Epithelial cell of esophagus (primary cell): ENCODE results near the gene NDE1.
"Not testable (repeated sequence)": the region's sequence is repeated elsewhere in the genome, so short reads cannot be mapped to it uniquely, and the experiment has no call there.

ENCODE experiments used
- DNase-seq: peaks from one replicate; pipeline ENCODE4 v3.0.0; 2010; ENCODE audit warnings: low read depth
- H3K4me3 ChIP-seq: 2 replicates; pipeline ENCODE4 v1.5.1; 2011; ENCODE audit warnings: mild to moderate bottlenecking, low read length, control low read depth
- TF ChIP-seq, protein P1 (sequence below): IDR thresholded peaks from 2 replicates; pipeline ENCODE4 v1.5.1; 2011; ENCODE audit warnings: low read depth, mild to moderate bottlenecking, low read length, control low read depth, inconsistent platforms; ENCODE audit not compliant: insufficient read depth; ENCODE audit errors: missing control alignments

NDE1 gene

DNA sequence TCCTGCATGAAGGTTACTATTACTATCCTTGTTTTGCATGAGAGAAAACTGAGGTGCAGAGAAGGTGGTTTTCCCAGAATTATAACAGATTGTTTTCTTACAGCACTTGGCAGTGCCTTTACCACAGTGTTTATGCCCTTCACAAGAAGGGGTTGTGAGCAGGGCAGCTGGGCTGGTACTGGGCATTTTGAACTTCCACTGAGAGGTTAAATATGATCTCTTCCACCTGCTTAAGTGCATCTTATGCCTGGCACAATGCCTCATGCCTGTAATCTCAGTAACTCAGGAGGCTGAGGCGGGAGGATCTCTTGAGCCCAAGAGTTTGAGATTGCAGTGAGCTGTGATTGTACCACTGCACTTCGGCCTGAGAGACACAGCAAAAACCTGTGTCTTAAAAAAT, 36.2 kb downstream of the NDE1 start:
- TF ChIP-seq, protein P1, sequence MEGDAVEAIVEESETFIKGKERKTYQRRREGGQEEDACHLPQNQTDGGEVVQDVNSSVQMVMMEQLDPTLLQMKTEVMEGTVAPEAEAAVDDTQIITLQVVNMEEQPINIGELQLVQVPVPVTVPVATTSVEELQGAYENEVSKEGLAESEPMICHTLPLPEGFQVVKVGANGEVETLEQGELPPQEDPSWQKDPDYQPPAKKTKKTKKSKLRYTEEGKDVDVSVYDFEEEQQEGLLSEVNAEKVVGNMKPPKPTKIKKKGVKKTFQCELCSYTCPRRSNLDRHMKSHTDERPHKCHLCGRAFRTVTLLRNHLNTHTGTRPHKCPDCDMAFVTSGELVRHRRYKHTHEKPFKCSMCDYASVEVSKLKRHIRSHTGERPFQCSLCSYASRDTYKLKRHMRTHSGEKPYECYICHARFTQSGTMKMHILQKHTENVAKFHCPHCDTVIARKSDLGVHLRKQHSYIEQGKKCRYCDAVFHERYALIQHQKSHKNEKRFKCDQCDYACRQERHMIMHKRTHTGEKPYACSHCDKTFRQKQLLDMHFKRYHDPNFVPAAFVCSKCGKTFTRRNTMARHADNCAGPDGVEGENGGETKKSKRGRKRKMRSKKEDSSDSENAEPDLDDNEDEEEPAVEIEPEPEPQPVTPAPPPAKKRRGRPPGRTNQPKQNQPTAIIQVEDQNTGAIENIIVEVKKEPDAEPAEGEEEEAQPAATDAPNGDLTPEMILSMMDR: no peak
- DNase-seq: no peak
- H3K4me3 ChIP-seq: no peak overlapping the region

DNA sequence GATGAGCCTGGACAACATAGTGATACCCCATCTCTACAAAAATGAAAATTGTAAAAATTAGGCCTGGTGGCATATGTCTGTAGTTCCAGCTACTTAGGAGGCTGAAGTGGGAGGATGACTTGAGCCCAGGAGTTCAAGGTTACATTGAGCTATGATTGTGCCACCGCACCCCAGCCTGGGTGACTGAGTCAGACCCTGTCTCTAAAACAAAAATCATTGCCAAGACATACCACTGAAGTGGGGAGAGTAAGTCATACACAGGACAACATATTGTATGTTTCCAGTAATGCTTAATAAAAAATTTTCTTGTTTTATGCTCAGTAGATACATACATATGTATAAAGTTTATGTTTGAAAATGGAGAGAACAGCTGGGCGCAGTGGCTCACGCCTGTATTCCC, 39.2 kb downstream of the NDE1 start:
- TF ChIP-seq, protein P1: no peak
- no peak overlapping the region for H3K4me3 ChIP-seq
- no peak for DNase-seq

DNA sequence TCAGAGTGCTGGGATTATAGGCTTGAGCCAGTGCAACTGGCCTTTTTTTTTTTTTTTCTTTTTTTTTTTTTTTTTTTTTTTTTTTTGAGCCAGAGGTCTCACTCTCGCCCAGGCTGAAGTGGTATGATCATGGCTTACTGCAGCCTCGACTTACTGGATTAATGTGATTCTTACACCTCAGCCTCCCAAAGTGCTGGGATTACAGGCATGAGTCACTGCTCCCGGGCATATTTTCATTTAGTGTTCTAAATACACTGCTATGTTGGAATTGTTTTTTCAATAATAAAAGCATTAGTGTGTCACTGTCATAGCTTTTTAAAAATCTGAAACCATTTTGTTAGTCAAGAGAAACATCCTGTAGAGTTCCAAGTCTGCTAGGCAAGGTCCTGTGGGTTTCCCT, 40.3 kb downstream of the NDE1 start:
- TF ChIP-seq, protein P1: no peak
- H3K4me3 ChIP-seq: no peak overlapping the region
- no peak for DNase-seq

DNA sequence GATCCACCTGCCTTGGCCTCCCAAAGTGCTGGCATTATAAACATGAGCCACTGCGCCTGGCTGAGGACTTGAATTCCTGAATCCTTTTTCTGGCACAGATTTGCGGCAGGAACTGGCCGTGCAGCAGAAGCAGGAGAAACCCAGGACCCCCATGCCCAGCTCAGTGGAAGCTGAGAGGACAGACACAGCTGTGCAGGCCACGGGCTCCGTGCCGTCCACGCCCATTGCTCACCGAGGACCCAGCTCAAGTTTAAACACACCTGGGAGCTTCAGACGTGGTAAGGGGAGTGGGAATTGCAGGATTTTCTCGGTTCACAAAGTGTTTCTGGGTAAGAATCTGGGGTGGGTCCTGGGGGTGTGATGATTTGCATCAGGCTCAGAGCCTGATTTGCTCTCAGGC, 41.0 kb downstream of the NDE1 start:
- DNase-seq: no peak
- TF ChIP-seq, protein P1: no peak
- H3K4me3 ChIP-seq: no peak overlapping the region

DNA sequence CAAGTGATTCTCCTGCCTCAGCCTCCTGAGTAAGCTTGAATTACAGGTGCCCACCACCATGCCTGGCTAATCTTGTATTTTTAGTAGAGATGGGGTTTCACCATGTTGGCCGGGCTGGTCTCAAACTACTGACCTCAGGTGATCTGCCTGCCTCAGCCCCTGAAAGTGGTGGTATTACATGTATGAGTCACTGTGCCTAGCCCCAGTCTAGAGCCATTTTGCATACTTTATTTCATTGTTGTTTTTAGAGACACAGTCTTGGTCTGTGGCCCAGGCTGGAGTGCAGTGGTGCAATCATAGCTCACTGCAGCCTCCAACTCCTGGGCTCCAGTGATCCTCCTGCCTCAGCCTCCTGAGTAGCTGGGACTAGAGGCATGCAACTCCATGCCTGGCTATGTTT, 42.5 kb downstream of the NDE1 start:
- DNase-seq: not testable (repeated sequence)

DNA sequence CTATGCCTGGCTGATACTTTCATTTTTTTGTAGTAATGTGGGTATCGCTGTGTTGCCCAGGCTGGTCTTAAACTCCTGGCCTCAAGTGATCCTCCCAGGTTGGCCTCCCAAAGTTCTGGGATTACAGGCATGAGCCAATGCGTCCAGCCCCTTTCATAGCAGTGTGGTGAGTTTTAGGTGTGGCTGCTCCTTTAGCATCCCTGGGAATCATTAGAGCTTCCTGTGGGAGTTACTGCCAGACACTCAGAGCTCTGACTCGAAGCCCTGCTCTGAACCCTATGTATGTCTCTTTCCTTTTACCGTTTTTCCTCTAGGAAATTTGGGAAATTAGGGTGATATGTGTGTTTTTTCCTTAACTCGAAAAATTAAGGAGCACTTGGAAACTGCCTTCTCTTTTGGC, 44.5 kb downstream of the NDE1 start:
- DNase-seq: no peak
- TF ChIP-seq, protein P1: no peak
- H3K4me3 ChIP-seq: no peak overlapping the region

More for the DNA sequence above, 42.5 kb downstream of the NDE1 start:
- H3K4me3 ChIP-seq: not testable (repeated sequence)

DNA sequence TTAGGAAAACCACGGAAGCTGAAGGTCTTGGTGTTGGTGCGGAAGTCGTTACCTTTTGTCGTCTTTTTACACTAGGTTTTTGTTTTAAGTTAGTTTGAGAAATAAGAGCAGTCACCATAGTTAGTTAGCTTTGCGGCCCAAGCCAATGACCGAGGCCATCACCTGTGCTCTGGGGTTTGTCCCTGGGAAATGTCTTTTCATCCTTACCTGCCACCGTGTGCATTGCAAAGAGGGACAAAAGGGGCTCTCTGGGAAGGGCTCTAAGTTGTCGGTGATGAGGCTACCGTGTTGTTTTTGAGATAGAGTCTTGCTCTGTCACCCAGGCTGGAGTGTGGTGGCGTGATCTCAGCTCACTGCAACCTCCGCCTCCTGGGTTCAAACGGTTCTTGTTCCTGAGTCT, 49.8 kb downstream of the NDE1 start:
- TF ChIP-seq, protein P1: no peak
- H3K4me3 ChIP-seq: no peak overlapping the region
- DNase-seq: no peak

DNA sequence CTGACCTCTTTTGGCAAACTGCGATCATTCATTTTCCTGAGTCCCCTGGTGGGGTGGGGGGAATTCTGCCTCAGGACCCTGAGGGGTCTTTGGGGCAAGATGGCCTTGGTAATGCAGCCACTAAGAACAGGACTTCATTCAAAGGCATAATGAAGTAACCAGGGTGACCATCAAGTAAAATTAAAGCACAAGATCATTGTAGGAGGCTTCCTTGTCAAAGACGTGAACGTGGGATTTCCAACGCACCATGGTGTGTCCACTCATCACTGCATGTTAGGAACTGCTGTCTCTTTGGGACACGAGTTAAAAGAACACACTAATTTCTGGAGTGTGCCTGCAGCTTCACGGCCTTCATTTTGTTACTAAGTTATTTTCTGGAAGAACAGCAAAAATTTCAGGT, 51.3 kb downstream of the NDE1 start:
- no peak overlapping the region for H3K4me3 ChIP-seq
- TF ChIP-seq, protein P1: no peak
- DNase-seq: no peak
